Mesenchymal stem cell (in vitro differentiated cells and primary cell): ENCODE data around the gene FGF14.
A peak's percentile ranks its signal among the peaks of the same experiment; 100 is the strongest.
"Not testable (repeated sequence)": the region's sequence is repeated elsewhere in the genome, so short reads cannot be mapped to it uniquely, and the experiment has no call there.

Source experiments
- DNase-seq: peaks from one replicate; pipeline ENCODE4 v3.0.0-alpha.2; 2013
- H2AFZ ChIP-seq: one replicate; pipeline ENCODE4 v1.6.1; 2013; ENCODE audit warnings: low read depth, mild to moderate bottlenecking, control low read depth, inconsistent platforms, low read length, moderate library complexity
- H2AK5ac ChIP-seq: 2 replicates; pipeline ENCODE4 v1.6.1; 2013; ENCODE audit warnings: low read length, moderate library complexity, mild to moderate bottlenecking, inconsistent platforms; ENCODE audit not compliant: severe bottlenecking
- H2BK120ac ChIP-seq: one replicate; pipeline ENCODE4 v1.6.1; 2013; ENCODE audit warnings: low read depth, mild to moderate bottlenecking, inconsistent platforms, low read length, moderate library complexity
- H2BK12ac ChIP-seq, 2 experiments: one replicate each; pipeline ENCODE4 v1.6.1; 2013; ENCODE audit warnings: inconsistent platforms in 2 of 2, low read length in 2 of 2, mild to moderate bottlenecking in 2 of 2, moderate library complexity in 2 of 2, control low read depth in 1 of 2
- H2BK15ac ChIP-seq: one replicate; pipeline ENCODE4 v1.6.1; 2013; ENCODE audit warnings: mild to moderate bottlenecking, low read depth, inconsistent platforms; ENCODE audit not compliant: poor library complexity, severe bottlenecking
- H2BK5ac ChIP-seq: 2 replicates; pipeline ENCODE4 v1.6.1; 2013; ENCODE audit warnings: low read depth, mild to moderate bottlenecking, low read length, control low read depth, inconsistent platforms; ENCODE audit not compliant: poor library complexity, severe bottlenecking
- H3K14ac ChIP-seq, 2 experiments: one replicate each; pipeline ENCODE4 v1.6.1; 2013; ENCODE audit warnings: inconsistent platforms in 2 of 2, low read length in 2 of 2, control low read depth in 1 of 2, mild to moderate bottlenecking in 1 of 2, moderate library complexity in 1 of 2
- H3K18ac ChIP-seq, 2 experiments: one replicate each; pipeline ENCODE4 v1.6.1; 2013; ENCODE audit warnings: inconsistent platforms in 2 of 2, low read length in 2 of 2, control low read depth in 1 of 2, low read depth in 1 of 2, mild to moderate bottlenecking in 1 of 2
- H3K23ac ChIP-seq, 2 experiments: one replicate each; pipeline ENCODE4 v1.6.1; 2013; ENCODE audit warnings: inconsistent platforms in 2 of 2, low read length in 2 of 2, mild to moderate bottlenecking in 2 of 2, moderate library complexity in 2 of 2, control low read depth in 1 of 2
- H3K27ac ChIP-seq: 2 replicates; pipeline ENCODE4 v1.5.1; 2013; ENCODE audit warnings: mild to moderate bottlenecking, moderate library complexity, low read length, control low read depth, inconsistent platforms; ENCODE audit not compliant: poor library complexity, severe bottlenecking
- H3K27me3 ChIP-seq, 2 experiments: 2 replicates each; pipeline versions ENCODE4 v1.6.1 to v1.7.0; 2013; ENCODE audit warnings: low read length in 2 of 2, mild to moderate bottlenecking in 2 of 2, moderate library complexity in 2 of 2, control low read depth in 1 of 2, inconsistent platforms in 1 of 2; ENCODE audit not compliant: control insufficient read depth in 1 of 2, insufficient read depth in 1 of 2
- H3K36me3 ChIP-seq, 2 experiments: 2 replicates each; pipeline versions ENCODE4 v1.6.1 to v1.7.0; 2013; ENCODE audit warnings: low read length in 2 of 2, control low read depth in 1 of 2, inconsistent platforms in 1 of 2, low read depth in 1 of 2, mild to moderate bottlenecking in 1 of 2; ENCODE audit not compliant: insufficient read depth in 2 of 2, control insufficient read depth in 1 of 2
- H3K4ac ChIP-seq, 2 experiments: one replicate each; pipeline ENCODE4 v1.6.1; 2013; ENCODE audit warnings: inconsistent platforms in 2 of 2, low read length in 2 of 2, mild to moderate bottlenecking in 2 of 2, moderate library complexity in 2 of 2, control low read depth in 1 of 2, low read depth in 1 of 2
- H3K4me1 ChIP-seq: 2 replicates; pipeline ENCODE4 v1.6.1; 2013; ENCODE audit warnings: low read depth, low read length, control low read depth; ENCODE audit not compliant: control insufficient read depth, insufficient read depth
- H3K4me2 ChIP-seq: 2 replicates; pipeline ENCODE4 v1.6.1; 2013; ENCODE audit warnings: low read length, mild to moderate bottlenecking, inconsistent platforms; ENCODE audit not compliant: poor library complexity, severe bottlenecking
- H3K4me3 ChIP-seq, 2 experiments: 2 replicates each; pipeline versions ENCODE4 v1.5.1 to v1.7.0; 2013; ENCODE audit warnings: low read length in 2 of 2, mild to moderate bottlenecking in 2 of 2, control low read depth in 1 of 2, low read depth in 1 of 2; ENCODE audit not compliant: insufficient read depth in 1 of 2
- H3K79me1 ChIP-seq: replicated peaks from 2 replicates; pipeline ENCODE4 v1.6.1; 2013; ENCODE audit warnings: mild to moderate bottlenecking, control low read depth, low read length, inconsistent platforms; ENCODE audit not compliant: poor library complexity, severe bottlenecking
- H3K9ac ChIP-seq: 2 replicates; pipeline ENCODE4 v1.7.0; 2013; ENCODE audit warnings: mild to moderate bottlenecking, low read length, moderate library complexity
- H3K9me3 ChIP-seq: 2 replicates; pipeline ENCODE4 v1.7.0; 2013; ENCODE audit warnings: mild to moderate bottlenecking, low read length; ENCODE audit not compliant: control insufficient read depth
- H4K8ac ChIP-seq: one replicate; pipeline ENCODE4 v1.6.1; 2013; ENCODE audit warnings: inconsistent platforms, mild to moderate bottlenecking, low read length, moderate library complexity
- H4K91ac ChIP-seq: one replicate; pipeline ENCODE4 v1.6.1; 2013; ENCODE audit warnings: mild to moderate bottlenecking, low read length, inconsistent platforms
- WGBS: methylation state at CpG from one replicate; pipeline ENCODE4 v1.1.7; 2013; ENCODE audit warnings: mixed read lengths; 5-methylcytosine and 5-hydroxymethylcytosine counted together

Gene FGF14

GRCh38 chr13:102103469-102103868, 298.4 kb downstream of the FGF14 start:
- no peak overlapping the region for H3K23ac ChIP-seq
- H4K91ac ChIP-seq: no peak overlapping the region
- H2AFZ ChIP-seq: no peak overlapping the region
- no peak overlapping the region for H3K18ac ChIP-seq
- H3K9me3 ChIP-seq: no peaks in the 10 kb centered on the region
- H3K4ac ChIP-seq: no peak overlapping the region
- H2AK5ac ChIP-seq: no peak overlapping the region
- no peak overlapping the region for H3K4me3 ChIP-seq
- no peak overlapping the region for H2BK12ac ChIP-seq
- no peaks in the 10 kb centered on the region for H3K79me1 ChIP-seq
- H3K27me3 ChIP-seq: no peaks in the 10 kb centered on the region
- H2BK5ac ChIP-seq: no peak overlapping the region
- H3K9ac ChIP-seq: no peak overlapping the region
- no peak overlapping the region for H4K8ac ChIP-seq
- no peaks in the 10 kb centered on the region for H3K36me3 ChIP-seq
- DNase-seq: no peak
- 67% methylated on average over 3 of the region's 3 CpGs for WGBS
- no peak overlapping the region for H3K27ac ChIP-seq
- H2BK15ac ChIP-seq: no peak overlapping the region
- H3K4me1 ChIP-seq: no peaks in the 10 kb centered on the region
- H2BK120ac ChIP-seq: no peak overlapping the region
- no peak overlapping the region for H3K14ac ChIP-seq
- H3K4me2 ChIP-seq: no peak overlapping the region

GRCh38 chr13:102100234-102100633, 301.6 kb downstream of the FGF14 start:
- Histone ChIP-seq H2AFZ (no peak overlapping the region), H3K4ac (no peak overlapping the region), H2BK120ac (no peak overlapping the region), H4K91ac (no peak overlapping the region), H4K8ac (no peak overlapping the region), H3K9me3 (no peaks in the 10 kb centered on the region), H2AK5ac (no peak overlapping the region), H2BK5ac (no peak overlapping the region), H2BK12ac (no peak overlapping the region), H3K36me3 (no peaks in the 10 kb centered on the region), H3K18ac (no peak overlapping the region), H3K27ac (no peak overlapping the region), H3K4me2 (no peak overlapping the region), H3K4me3 (no peak overlapping the region), H3K27me3 (no peaks in the 10 kb centered on the region), H3K4me1 (no peaks in the 10 kb centered on the region), H3K9ac (no peak overlapping the region), H3K79me1 (no peaks in the 10 kb centered on the region), H2BK15ac (no peak overlapping the region), H3K23ac (no peak overlapping the region), H3K14ac (no peak overlapping the region)
- DNase-seq: no peak
- 75% methylated on average over 3 of the region's 3 CpGs for WGBS

GRCh38 chr13:102097708-102098107, 304.1 kb downstream of the FGF14 start:
- Histone ChIP-seq H3K23ac (no peak overlapping the region), H3K4me2 (no peak overlapping the region), H2AK5ac (no peak overlapping the region), H2BK15ac (no peak overlapping the region), H3K9me3 (peaks cover 8% of the 10 kb centered on the region), H3K36me3 (no peaks in the 10 kb centered on the region), H4K8ac (no peak overlapping the region), H3K27me3 (no peaks in the 10 kb centered on the region), H2BK120ac (no peak overlapping the region), H3K27ac (no peak overlapping the region), H3K14ac (no peak overlapping the region), H3K4me3 (no peak overlapping the region), H2BK5ac (no peak overlapping the region), H3K79me1 (no peaks in the 10 kb centered on the region), H2BK12ac (no peak overlapping the region), H3K9ac (no peak overlapping the region), H3K4ac (no peak overlapping the region), H4K91ac (peak overlapping the region; percentile 61), H3K4me1 (no peaks in the 10 kb centered on the region), H3K18ac (no peak overlapping the region), H2AFZ (no peak overlapping the region)
- DNase-seq: no peak
- WGBS: 49% methylated on average over 5 of the region's 5 CpGs

- H2BK120ac ChIP-seq, H3K14ac ChIP-seq, H2BK15ac ChIP-seq, H3K23ac ChIP-seq, H2AFZ ChIP-seq, H3K4ac ChIP-seq, H3K79me1 ChIP-seq, H4K91ac ChIP-seq, H2BK5ac ChIP-seq, H3K9ac ChIP-seq, H2AK5ac ChIP-seq, H3K4me3 ChIP-seq, H3K9me3 ChIP-seq, H3K18ac ChIP-seq, H4K8ac ChIP-seq, DNase-seq, H2BK12ac ChIP-seq, H3K36me3 ChIP-seq, H3K4me1 ChIP-seq, H3K27me3 ChIP-seq, H3K27ac ChIP-seq, H3K4me2 ChIP-seq: not testable (repeated sequence)
These were observed 308.6 kb downstream of the FGF14 start for GRCh38 chr13:102093288-102093687.
